Loucy (cell line): ENCODE data around the gene RXYLT1.
"Not testable (repeated sequence)": the region's sequence is repeated elsewhere in the genome, so short reads cannot be mapped to it uniquely, and the experiment has no call there.

Experiments
- EZH2phosphoT487 ChIP-seq: fragments of 200-600 bp; IDR thresholded peaks from 2 replicates; pipeline ENCODE4 v1.6.1; 2018; ENCODE audit warnings: antibody characterized with exemption, mild to moderate bottlenecking, moderate library complexity, borderline replicate concordance
- TF ChIP-seq, protein P1 (sequence below): fragments of 200-600 bp; sonication (generic); conservative IDR thresholded peaks from 2 replicates; pipeline ENCODE4 v1.5.1; 2014; ENCODE audit warnings: mild to moderate bottlenecking, antibody characterized with exemption, low read length

- TF ChIP-seq, protein P1, sequence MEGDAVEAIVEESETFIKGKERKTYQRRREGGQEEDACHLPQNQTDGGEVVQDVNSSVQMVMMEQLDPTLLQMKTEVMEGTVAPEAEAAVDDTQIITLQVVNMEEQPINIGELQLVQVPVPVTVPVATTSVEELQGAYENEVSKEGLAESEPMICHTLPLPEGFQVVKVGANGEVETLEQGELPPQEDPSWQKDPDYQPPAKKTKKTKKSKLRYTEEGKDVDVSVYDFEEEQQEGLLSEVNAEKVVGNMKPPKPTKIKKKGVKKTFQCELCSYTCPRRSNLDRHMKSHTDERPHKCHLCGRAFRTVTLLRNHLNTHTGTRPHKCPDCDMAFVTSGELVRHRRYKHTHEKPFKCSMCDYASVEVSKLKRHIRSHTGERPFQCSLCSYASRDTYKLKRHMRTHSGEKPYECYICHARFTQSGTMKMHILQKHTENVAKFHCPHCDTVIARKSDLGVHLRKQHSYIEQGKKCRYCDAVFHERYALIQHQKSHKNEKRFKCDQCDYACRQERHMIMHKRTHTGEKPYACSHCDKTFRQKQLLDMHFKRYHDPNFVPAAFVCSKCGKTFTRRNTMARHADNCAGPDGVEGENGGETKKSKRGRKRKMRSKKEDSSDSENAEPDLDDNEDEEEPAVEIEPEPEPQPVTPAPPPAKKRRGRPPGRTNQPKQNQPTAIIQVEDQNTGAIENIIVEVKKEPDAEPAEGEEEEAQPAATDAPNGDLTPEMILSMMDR, result not testable (repeated sequence)
- TF ChIP-seq EZH2phosphoT487, result not testable (repeated sequence)
Observed at GRCh38 chr12:63741431-63741830, 38.3 kb upstream of the RXYLT1 start.
